HG03095 (cell line): Measurements from ENCODE around the gene AP2A2.
A peak's percentile ranks its signal among the peaks of the same experiment; 100 is the strongest.

Experiments
- ATAC-seq: cut with Tn5 transposase; IDR thresholded peaks from one replicate; pipeline ENCODE4 v1.9.1; 2021; ENCODE audit warnings: moderate library complexity; ENCODE audit not compliant: unreplicated experiment

The AP2A2 gene

GRCh38 chr11:925496-926301 is at the start of gene AP2A2:
Gene AP2A2, plus strand, starts transcription at chr11:925870. Its CDS starts 152 bp downstream, at chr11:926022.
- ATAC-seq, result peak; percentile 57

DNA sequence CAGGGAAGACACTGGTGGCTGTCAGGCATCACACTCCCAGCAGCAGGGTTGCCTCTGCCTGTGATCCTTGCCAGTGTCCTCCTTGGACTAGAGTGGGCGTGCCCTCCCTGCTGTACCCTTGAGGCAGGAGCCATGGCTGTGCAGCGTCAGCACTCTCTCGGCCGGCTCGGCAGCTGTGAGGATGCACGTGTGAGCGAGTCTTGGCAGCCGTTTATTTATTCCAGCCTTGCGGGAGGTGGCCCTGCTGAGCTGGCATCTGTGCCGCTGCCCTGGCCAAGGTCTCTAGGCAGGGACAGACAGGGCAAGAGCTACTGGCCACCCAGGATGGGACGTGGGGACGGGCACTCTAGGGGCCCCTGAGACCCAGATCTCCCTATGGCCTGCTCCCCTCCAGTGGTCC is 49.1 kb upstream of the AP2A2 start:
- no peak for ATAC-seq

DNA sequence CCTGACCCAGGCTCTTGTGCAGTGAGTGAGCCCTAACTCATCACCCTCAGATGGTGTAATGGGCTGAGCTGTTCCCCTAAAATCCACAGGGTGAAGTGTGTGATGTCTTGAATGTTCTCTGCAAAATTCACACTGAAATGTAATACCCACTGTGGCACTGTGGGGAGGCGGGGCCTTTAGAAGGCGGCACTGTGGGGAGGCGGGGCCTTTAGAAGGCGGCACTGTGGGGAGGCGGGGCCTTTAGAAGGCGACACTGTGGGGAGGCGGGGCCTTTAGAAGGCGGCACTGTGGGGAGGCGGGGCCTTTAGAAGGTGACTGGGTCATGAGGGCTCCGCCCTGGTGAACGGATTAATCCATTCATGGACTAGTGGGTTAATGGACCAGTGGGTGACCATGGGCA is 48.1 kb upstream of the AP2A2 start:
- ATAC-seq, result no peak

DNA sequence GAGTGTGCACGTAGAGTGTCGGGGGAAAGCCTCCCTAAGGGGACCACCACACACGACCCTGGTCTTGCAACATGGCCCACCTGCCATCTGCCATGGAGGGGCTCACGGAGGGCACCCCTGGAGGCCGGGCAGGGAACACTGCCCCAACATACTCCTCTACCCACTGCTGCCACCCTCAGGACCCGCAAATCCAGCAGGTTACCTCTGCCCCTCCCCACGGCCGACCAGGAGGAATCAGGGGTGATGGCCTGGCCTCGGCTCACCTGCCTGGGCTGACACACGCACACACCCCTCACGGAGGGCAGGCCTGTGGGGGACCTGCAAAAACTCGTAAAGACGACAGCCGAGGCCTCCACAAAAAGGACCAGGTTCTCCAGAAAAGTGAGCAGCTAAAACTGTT is 45.2 kb upstream of the AP2A2 start:
- no peak for ATAC-seq

GRCh38 chr11:882596-882995 is 43.1 kb upstream of the AP2A2 start:
- ATAC-seq, result no peak

- ATAC-seq, result no peak
These were observed 42.1 kb upstream of the AP2A2 start for GRCh38 chr11:883527-883926.

DNA sequence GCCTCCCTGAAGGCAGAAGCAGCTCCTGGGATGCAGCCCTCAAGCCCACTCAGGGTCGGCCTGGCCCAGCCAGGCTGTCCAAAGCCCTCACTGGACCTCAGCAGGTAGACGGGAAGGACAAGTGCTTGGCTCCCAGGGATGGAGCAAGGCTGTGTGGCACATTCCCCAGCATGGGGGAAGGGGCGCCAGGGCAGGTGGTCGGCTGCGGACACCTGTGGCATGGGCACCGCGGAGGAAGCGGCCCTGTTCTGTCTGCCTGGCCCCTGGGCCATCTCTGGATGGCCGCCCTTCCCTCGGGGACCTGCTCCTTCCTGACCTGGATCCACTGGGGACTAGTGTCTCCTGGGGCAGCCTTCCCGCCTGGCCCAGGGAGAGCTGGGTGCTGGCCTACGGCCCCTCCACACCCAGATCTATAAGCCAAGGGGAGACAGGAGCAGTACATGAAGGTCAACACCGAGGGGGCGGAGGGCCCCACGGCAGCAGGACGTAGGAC is 41.0 kb upstream of the AP2A2 start:
- ATAC-seq, result no peak

DNA sequence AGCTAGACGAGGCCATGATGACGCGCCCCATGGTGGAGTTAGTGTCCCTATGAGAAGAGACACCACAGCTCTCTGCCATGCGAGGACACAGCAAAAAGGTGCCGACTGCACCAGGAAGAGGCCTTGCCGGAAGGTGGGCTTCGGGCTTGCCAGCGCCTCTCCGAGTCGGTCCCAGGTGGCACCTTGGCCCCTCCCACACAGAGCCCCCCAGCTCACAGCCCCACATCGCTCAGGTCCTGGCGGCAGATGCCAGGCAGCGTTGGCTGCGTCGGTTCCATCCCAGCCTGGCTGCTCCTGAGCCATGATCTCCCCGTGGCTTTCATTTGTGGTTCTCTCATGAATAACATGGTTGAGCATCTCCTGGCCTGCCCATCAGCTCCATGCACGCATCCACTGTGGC is 39.1 kb upstream of the AP2A2 start:
- no peak for ATAC-seq

DNA sequence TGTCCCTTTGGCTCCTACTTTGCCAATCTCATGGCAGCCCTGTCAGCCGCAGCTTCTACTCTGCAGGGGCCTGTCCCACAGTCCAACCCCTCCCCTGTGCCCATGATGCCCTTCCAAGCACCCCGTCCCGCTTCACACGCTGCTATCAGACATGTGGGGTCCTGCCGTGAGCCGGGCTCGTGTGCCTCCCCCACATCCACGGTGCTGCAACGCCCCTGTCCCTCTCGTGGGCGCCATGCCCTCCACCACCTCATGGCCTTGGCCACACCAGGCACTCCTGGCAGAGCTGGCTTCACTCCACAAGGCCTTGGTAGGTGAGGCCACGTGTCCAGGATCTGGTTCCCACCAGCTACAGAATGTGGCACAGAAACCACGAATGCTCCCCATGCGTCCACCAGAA is 38.1 kb upstream of the AP2A2 start:
- ATAC-seq, result no peak

- no peak for ATAC-seq
These were observed 37.1 kb upstream of the AP2A2 start for GRCh38 chr11:888310-889212.

DNA sequence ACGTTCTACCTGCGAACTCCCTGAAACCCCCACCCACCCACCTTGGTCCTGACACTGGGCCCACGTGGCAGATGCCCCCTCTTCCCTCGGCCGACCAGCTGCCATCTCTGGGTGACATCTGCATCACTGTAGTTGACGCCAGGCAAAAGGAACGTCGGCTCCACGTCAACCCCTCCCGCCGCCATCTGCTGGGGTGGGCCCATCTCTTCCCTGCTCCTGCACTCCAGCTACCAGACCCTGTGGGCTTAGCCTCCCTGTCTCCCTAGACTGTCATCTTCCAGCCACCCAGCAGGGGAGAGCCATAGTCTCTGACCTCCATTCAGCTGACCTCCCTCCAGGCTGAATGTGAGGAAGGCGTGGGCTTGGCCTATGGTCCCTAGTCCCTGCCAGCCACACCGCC is 36.4 kb upstream of the AP2A2 start:
- ATAC-seq, result no peak

- ATAC-seq, result no peak
These were observed 35.8 kb upstream of the AP2A2 start for GRCh38 chr11:889687-890475.

GRCh38 chr11:890794-891540 is 34.7 kb upstream of the AP2A2 start:
- ATAC-seq, result no peak

GRCh38 chr11:893008-893654 is 32.5 kb upstream of the AP2A2 start:
- no peak for ATAC-seq

- ATAC-seq, result no peak
These were observed 31.0 kb upstream of the AP2A2 start for GRCh38 chr11:894575-895201.

DNA sequence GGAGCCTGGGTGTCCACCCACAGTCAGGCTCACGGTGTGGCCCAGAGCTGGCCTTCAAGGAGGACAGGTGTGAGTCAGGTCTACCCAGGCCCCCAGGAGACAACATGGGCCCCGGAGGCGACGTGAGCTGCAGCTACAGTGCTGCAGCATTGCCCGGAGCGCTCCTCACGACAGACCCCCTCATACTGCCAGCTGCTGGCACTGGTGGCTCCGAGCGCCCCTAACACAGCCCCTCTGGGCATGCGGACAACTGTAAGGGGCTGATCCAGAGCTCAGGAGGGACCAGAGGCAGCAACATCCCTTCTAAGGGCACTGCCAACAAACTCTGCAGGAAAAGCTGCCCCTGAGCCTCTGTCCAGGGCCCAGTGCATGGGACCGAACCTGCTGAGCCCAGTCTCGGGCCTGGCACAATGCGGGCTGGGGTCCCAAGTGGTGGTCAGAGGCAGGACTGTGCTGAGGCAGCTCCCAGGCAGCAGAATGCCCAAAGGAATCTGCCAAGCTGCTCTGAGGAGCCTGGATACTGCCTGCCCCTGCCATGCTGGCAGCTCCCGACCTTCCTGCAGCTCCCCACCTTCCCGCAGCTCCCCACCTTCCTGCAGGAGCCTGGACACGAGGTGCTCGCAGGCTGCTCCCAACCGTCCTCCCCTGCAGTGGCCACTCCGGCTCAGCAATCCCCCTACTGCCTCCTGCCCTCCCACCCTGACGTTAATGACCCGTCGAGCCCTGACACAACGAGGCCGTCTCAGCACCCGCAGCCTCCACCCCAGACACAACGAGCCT is 30.1 kb upstream of the AP2A2 start:
- ATAC-seq, result no peak

DNA sequence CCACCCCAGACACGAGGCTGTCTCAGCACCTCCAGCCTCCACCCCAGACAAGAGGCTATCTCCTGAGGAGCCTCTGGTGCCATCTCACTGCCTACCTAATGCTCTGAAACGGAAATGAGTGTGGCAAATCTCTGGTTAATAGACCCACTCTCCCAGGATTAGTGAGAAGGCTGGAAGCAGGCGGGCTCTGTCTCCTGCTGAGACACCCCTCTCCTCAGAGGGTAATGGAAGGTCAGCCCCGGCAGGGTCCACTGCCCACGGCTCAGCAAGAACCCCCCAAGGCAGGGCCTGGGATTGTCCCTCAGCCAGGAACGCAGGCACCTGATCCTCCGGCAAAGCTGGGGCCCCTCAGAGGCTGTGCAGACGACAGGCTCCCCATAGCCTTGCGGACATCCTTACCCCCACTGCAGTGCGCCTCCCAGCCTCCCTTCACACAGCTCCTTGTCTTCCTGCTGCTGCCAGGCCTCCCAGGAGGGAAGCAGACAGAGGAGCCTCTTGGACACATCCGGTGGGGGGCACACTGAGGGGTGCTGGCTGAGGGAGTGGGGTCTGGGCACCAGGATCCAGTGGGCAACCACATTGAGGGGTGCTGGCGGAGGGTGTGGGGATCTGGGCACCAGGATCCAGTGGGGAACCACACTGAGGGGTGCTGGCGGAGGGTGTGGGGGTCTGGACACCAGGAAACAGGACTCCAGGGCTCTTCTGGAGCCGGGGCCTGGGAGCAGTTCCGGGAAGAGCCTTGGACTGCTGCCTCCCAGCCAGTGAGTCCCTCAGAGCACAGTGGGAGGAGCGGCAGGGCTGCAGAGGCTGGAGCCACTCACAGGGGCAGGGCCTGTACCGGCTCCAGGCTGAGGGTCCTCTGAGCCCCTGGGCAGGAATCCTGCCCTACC is 28.2 kb upstream of the AP2A2 start:
- ATAC-seq, result no peak

- no peak for ATAC-seq
These were observed 27.5 kb upstream of the AP2A2 start for GRCh38 chr11:898143-898511.
